Measurements from ENCODE around the gene RNF31.

Gene RNF31

DNA sequence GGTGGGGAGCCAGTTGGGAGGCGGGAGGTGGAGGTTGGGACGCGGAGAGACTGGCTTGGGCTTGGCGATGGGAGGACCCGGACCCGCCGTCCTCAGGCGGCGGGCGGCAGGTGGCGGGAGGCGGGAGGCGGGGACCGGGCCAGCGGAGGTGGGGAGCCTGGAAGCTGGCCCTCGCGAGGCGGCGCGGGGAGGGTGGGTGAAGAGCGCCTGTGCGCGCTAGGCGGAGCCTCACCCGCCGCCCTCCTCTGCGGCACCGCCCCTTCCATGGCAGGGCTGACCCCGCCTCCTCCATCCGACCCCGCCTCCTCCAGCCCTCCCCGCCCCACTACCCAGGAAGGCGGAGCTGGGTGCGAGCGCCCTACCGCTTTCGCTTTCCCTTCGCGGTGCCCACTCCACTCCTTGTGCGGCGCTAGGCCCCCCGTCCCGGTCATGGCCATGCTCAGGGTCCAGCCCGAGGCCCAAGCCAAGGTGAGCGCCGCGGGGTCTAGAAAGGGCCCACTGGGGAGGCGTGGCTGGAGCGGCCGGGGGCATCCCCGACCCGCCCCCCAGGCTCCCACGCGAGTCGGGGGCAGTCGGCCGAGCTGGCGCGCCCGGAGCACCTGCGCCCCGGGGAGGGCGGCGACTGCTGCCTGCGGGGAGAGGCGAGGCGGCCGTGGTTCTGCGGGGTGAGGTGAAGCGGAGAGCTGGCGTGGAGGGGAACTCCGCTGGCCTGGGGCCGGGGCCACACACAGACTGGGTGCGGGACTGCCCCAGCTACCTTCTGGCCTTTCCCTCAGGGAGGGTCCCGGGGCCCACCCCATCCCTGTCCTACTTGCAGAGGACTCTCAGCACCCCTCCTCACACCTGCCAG lies 11.2 kb upstream of the RNF31 start, which contains the start of gene PSME1:
TSS of gene PSME1 (plus strand) at position 361 of the 850 bp plus-strand sequence. CDS start at position 430, 69 bp downstream.
- peak; percentile 80 for DNase-seq (ENCODE audit: low read depth)
- H3K4me3 ChIP-seq (ENCODE audit: low read length) = peak within 1 kb of the TSS; percentile 79
- TF ChIP-seq, protein P1, sequence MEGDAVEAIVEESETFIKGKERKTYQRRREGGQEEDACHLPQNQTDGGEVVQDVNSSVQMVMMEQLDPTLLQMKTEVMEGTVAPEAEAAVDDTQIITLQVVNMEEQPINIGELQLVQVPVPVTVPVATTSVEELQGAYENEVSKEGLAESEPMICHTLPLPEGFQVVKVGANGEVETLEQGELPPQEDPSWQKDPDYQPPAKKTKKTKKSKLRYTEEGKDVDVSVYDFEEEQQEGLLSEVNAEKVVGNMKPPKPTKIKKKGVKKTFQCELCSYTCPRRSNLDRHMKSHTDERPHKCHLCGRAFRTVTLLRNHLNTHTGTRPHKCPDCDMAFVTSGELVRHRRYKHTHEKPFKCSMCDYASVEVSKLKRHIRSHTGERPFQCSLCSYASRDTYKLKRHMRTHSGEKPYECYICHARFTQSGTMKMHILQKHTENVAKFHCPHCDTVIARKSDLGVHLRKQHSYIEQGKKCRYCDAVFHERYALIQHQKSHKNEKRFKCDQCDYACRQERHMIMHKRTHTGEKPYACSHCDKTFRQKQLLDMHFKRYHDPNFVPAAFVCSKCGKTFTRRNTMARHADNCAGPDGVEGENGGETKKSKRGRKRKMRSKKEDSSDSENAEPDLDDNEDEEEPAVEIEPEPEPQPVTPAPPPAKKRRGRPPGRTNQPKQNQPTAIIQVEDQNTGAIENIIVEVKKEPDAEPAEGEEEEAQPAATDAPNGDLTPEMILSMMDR (conservative IDR thresholded peaks at IDR 0.05; ENCODE audit: low read length) = no peak

- TF ChIP-seq, protein P1 (conservative IDR thresholded peaks at IDR 0.05; ENCODE audit: low read length) = no peak
- H3K4me3 ChIP-seq (ENCODE audit: low read length) = peak overlapping the region; percentile 79
- DNase-seq (ENCODE audit: low read depth) = no peak
Observed at GRCh38 chr14:24136684-24137528, 10.4 kb upstream of the RNF31 start.

GRCh38 chr14:24137529-24138395 lies 9.5 kb upstream of the RNF31 start:
- H3K4me3 ChIP-seq (ENCODE audit: low read length) = peak overlapping the region; percentile 79
- TF ChIP-seq, protein P1 (conservative IDR thresholded peaks at IDR 0.05; ENCODE audit: low read length) = no peak
- DNase-seq (ENCODE audit: low read depth) = no peak

DNA sequence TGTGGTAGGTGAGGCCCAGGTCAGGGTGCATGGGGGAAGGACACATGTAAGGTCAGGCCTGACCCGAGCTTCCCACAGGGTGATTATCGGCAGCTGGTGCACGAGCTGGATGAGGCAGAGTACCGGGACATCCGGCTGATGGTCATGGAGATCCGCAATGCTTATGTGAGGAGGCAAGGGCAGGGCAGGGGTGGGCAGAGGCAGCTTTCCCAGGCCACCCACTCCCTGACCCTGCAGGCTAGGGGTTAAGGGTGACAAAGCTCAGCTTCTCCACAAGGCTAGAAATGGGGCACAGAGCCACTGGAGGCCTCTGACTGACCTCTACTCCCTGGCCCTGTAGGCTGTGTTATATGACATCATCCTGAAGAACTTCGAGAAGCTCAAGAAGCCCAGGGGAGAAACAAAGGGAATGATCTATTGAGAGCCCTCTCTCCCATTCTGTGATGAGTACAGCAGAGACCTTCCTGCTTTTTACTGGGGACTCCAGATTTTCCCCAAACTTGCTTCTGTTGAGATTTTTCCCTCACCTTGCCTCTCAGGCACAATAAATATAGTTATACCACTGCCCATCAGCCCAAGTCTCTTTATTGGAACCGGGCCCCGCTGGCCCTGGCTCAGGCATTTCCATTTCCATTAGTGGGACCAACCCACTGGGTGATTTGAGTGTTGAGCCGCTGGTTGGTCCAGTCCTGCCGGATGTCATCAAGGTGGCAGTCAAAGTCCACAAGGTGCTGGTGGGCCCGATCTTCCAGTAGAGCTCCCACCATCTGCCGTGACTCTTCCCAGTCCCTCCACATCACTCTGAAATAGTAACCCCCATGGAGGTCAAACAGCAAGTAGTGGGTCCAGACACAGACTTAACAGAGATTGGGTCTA lies 8.7 kb upstream of the RNF31 start:
- H3K4me3 ChIP-seq (ENCODE audit: low read length) = no peak overlapping the region
- TF ChIP-seq, protein P1 (conservative IDR thresholded peaks at IDR 0.05; ENCODE audit: low read length) = no peak
- no peak for DNase-seq (ENCODE audit: low read depth)

DNA sequence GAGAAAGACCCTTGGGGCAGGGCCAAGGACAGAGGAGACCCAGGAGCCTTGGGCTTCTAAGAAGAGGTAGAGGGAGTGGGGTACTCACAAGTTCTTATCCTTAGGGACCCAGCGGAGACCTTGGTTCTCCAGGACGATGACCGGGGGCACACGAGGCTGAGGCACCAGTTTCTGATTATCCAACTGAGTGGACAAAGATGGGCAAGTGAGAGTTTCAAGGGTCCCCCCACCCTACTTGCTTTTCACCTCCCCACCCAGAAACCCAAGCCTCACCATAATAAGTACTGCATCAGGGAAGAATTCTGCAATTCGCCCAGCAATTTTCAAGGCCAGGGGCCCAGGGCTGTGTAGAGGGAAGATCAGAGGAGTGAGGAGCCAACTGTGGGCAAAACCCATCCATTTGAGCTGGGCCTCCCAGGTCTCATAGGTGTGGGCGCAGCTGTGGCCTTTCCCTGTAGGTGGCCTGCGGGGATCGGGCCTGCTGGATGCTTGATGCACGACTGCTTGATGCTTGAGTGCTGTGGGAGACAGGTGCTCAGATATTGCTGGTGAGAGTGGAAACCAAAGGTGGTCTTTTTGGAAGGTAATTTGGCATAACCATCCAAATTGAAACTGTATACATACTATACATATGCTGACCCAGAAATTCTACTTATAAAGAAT lies 7.9 kb upstream of the RNF31 start:
- no peak for DNase-seq (ENCODE audit: low read depth)
- H3K4me3 ChIP-seq (ENCODE audit: low read length) = no peak overlapping the region
- TF ChIP-seq, protein P1 (conservative IDR thresholded peaks at IDR 0.05; ENCODE audit: low read length) = no peak
